Prostate gland (tissue), 2 donors: ENCODE results near the gene IGFL3. TPM values are rescaled to one million over a fixed set of nuclear protein-coding genes. Genes with fewer than 3 reads are reported as not detected.

Experiments used
- DNase-seq: peaks from one replicate; pipeline ENCODE4 v3.0.0-alpha.2; 2019; ENCODE audit warnings: low spot score
- H3K27ac ChIP-seq, 2 donors: fragments of 200-600 bp; sonication (generic); 2 replicates each; pipeline ENCODE4 v1.5.1; 2017 to 2019
- H3K27me3 ChIP-seq: fragments of 200-600 bp; sonication (generic); replicated peaks from 2 replicates; pipeline ENCODE4 v1.5.1; 2019; ENCODE audit not compliant: insufficient read depth
- H3K36me3 ChIP-seq, 2 donors: fragments of 200-600 bp; sonication (generic); 1 replicate in 1 of 2; 2 replicates in 1 of 2; pipeline versions ENCODE4 v1.5.1 to v1.8.1; 2017 to 2019
- H3K4me1 ChIP-seq: fragments of 200-600 bp; sonication (generic); replicated peaks from 2 replicates; pipeline ENCODE4 v1.5.1; 2019
- H3K4me3 ChIP-seq, 2 donors: fragments of 200-600 bp; sonication (generic); 2 replicates each; pipeline ENCODE4 v1.5.1; 2017 to 2019
- H3K9me3 ChIP-seq: fragments of 200-600 bp; sonication (generic); 2 replicates; pipeline ENCODE4 v1.5.1; 2017
- POLR2A ChIP-seq: fragments of 450-650 bp; IDR thresholded peaks from one replicate; pipeline ENCODE4 v1.6.1; 2016; ENCODE audit warnings: antibody characterized with exemption, mild to moderate bottlenecking
- POLR2AphosphoS5 ChIP-seq: sonication (generic); formaldehyde crosslinking; IDR thresholded peaks from one replicate; pipeline ENCODE4 v1.6.1; 2017; ENCODE audit warnings: antibody characterized with exemption
- WGBS: methylation state at CpG from one replicate; pipeline ENCODE4 v1.1.5; 2018; 5-methylcytosine and 5-hydroxymethylcytosine counted together
- intact Hi-C: fragments of 100-400 bp; cut with DNase I; formaldehyde crosslinking; loops from one replicate; pipeline ENCODE4 v1.14.2; 2022
- total RNA-seq, 2 donors: library from RNA; depleted of rRNA; stranded (reverse); fragments of >200 nt; gene quantifications; one replicate each; pipeline ENCODE4 v1.1.0, GENCODE V29; 2016
- TF ChIP-seq, protein P1 (sequence below), 4 experiments: fragments of 200-600 bp in 2 of 4; fragments of 450-650 bp in 2 of 4; sonication (generic) in 2 of 4; IDR thresholded peaks; 1 replicate in 3 of 4; 2 replicates in 1 of 4; pipeline ENCODE4 v1.5.1; 2016 to 2019; ENCODE audit warnings: antibody characterized with exemption in 4 of 4, mild to moderate bottlenecking in 2 of 4, moderate library complexity in 2 of 4

The IGFL3 gene
- total RNA-seq, 2 donors from 2014 or later = not detected

DNA sequence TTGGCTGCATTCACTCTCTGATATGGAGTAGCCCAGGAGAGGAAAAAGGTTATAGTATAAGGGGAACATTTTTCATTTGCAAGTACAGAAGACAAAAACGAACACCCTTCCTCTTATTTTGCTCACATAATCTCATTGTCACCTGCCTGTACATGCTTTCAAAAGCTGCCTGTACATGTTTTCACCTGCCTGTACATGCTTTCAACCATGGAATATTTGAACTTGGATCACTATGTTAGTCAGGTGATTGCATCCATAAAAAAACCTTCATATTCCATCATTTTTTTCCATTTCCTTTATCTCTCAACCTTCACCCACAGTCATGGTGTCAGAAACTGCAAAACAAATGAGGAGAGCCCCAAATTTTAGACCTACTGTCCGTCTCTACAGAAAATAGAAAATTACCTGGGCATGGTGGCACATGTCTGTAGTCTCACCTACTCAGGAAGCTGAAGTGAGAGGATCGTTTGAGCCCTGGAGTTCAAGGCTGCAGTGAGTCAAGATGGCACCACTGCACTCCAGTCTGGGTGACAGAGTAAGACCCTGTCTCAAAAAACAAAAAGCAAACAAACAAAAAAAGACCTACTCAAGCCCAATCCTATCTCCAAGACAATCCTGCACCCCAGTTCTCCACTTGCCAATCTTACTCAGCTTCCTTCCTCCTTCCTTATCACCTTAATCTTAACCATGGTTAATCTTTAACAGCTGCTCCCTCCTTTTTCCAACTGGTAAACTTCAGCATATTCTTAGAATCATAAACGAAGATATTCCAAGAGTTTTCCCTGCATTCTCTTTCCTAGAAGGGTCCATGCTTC, 35.1 kb upstream of the IGFL3 start:
- no peaks in the 10 kb centered on the region for H3K36me3 ChIP-seq
- H3K27ac ChIP-seq = no peak overlapping the region
- no peaks in the 10 kb centered on the region for H3K4me1 ChIP-seq
- TF ChIP-seq POLR2AphosphoS5 (no peak), POLR2A (no peak)
- TF ChIP-seq, protein P1, sequence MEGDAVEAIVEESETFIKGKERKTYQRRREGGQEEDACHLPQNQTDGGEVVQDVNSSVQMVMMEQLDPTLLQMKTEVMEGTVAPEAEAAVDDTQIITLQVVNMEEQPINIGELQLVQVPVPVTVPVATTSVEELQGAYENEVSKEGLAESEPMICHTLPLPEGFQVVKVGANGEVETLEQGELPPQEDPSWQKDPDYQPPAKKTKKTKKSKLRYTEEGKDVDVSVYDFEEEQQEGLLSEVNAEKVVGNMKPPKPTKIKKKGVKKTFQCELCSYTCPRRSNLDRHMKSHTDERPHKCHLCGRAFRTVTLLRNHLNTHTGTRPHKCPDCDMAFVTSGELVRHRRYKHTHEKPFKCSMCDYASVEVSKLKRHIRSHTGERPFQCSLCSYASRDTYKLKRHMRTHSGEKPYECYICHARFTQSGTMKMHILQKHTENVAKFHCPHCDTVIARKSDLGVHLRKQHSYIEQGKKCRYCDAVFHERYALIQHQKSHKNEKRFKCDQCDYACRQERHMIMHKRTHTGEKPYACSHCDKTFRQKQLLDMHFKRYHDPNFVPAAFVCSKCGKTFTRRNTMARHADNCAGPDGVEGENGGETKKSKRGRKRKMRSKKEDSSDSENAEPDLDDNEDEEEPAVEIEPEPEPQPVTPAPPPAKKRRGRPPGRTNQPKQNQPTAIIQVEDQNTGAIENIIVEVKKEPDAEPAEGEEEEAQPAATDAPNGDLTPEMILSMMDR (IDR thresholded peaks at IDR 0.05) = no peak
- H3K4me3 ChIP-seq = no peak overlapping the region
- no peaks in the 10 kb centered on the region for H3K27me3 ChIP-seq
- no peaks in the 10 kb centered on the region for H3K9me3 ChIP-seq
- intact Hi-C loops = no loop called here
- 42% methylated on average over 4 of the region's 4 CpGs for WGBS
- DNase-seq = no peak

DNA sequence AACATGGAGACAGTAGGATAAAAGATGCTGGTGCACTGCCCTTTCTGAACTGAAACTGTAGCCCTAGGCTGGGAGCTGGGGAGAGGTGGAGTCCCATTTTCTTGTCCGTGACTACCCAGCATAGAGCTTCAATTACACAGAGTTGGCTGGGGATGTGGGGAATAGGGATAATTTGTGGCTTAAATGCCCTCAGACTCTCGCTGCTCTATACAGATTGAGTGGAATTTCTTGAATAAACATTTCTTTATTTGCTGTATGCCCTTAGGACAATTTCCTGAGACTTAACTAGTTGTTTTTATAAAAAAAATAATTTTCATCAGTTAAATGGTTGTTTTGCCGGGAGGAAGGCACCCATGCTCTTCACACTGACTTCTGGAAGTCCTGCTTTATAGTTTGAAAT, 30.7 kb upstream of the IGFL3 start:
- Histone ChIP-seq H3K9me3 (no peaks in the 10 kb centered on the region), H3K4me1 (no peaks in the 10 kb centered on the region), H3K27ac (no peak overlapping the region), H3K36me3 (no peaks in the 10 kb centered on the region), H3K27me3 (no peaks in the 10 kb centered on the region), H3K4me3 (no peak overlapping the region)
- intact Hi-C loops = no loop called here
- TF ChIP-seq, protein P1 (IDR thresholded peaks at IDR 0.05) = no peak
- TF ChIP-seq POLR2AphosphoS5 = no peak
- no peak for TF ChIP-seq POLR2A
- no peak for DNase-seq
- 45% methylated on average over 3 of the region's 3 CpGs for WGBS

DNA sequence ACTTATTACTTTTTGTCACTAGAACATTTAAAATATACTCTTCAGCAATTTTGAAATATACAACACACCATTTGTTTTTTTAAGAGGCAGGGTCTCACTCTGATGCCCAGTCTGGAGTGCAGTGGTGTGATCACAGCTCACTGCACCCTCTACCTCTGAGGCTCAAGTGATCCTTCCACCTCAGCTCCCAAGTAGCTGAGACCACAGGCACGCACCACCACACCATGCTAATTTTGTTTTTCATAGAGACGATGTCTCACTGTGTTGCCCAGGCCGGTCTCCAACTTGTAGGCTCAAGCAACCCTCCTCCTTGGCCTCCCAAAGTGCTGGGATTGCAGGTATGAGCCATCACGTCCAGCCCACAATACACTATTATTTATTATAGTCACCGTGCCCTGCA, 26.1 kb upstream of the IGFL3 start:
- 76% methylated on average over 5 of the region's 5 CpGs for WGBS
- no peak for TF ChIP-seq POLR2A
- TF ChIP-seq, protein P1 (IDR thresholded peaks at IDR 0.05) = no peak
- no peak for TF ChIP-seq POLR2AphosphoS5
- H3K36me3 ChIP-seq = no peaks in the 10 kb centered on the region
- H3K27ac ChIP-seq = no peak overlapping the region
- no peak for DNase-seq
- H3K9me3 ChIP-seq = no peaks in the 10 kb centered on the region
- H3K4me3 ChIP-seq = no peak overlapping the region
- no peaks in the 10 kb centered on the region for H3K27me3 ChIP-seq
- H3K4me1 ChIP-seq = no peaks in the 10 kb centered on the region
- intact Hi-C loops = no loop called here

DNA sequence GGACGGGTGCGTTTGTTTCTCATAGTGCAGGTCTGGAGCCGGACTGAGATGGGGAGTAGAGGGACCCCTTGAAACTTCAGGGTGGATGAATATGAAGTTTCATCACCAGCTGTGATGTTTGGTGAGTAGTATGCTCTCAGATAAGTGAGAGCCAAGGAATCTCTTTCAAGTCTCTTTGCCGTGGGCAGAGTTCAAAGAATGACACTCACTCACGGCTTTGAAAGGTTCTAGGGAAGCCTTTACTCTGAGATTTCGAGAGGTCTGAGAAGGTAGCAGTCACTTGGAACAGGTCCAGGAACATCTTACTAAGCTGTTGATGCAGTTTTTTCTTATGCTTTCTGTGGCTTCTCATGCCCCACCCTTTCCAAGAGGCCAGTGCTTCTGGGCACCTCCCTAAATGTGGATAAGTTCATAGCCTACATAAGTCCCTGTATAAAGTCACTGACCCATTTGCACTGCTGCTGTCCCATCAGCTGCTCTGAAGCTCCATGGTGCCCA, 23.4 kb upstream of the IGFL3 start, which contains the start of gene IGFL2:
IGFL2 (plus strand) TSS at position 448 of the 498 bp plus-strand sequence; CDS start at position 489, 41 bp downstream.
- H3K4me3 ChIP-seq = no peak within 1 kb of the TSS
- intact Hi-C loops = no loop called here
- WGBS = 64% methylated on average over 6 of the region's 6 CpGs
- TF ChIP-seq, protein P1 (IDR thresholded peaks at IDR 0.05) = no peak
- TF ChIP-seq POLR2A (no peak), POLR2AphosphoS5 (no peak)
- H3K9me3 ChIP-seq = no peaks in the 10 kb centered on the region
- no peak within 1 kb of the TSS for H3K27ac ChIP-seq
- no peaks in the 10 kb centered on the region for H3K36me3 ChIP-seq
- no peaks in the 10 kb centered on the region for H3K27me3 ChIP-seq
- H3K4me1 ChIP-seq = no peaks in the 10 kb centered on the region
- DNase-seq = no peak

DNA sequence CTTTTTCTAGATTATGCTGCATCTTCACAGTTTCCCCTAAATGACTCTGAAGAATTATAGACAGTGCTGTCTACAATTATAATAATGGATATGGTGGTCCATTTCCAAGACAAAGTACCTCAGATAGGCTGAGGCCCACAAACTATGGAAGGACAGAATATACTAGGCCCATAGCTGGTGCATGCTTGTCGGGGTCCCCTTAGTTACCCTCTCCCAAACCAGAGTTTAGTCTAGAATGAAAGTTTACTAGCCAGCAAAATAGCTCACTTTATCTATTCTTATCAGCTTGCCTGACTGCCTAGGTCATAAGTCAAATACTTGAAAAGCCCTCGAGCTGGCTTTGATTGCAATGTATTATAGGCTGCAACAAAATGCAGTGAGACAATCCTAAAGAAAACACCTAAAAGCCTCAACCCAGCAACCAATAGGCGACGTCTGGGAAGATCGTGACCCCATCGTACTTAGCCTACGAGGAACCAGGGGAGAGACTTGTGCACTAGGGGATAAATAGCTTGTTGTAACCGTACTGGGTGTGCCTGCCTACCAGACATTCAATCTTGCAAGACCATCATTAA, 22.8 kb upstream of the IGFL3 start:
- Histone ChIP-seq H3K9me3 (no peaks in the 10 kb centered on the region), H3K4me1 (no peaks in the 10 kb centered on the region), H3K27ac (no peak overlapping the region), H3K4me3 (no peak overlapping the region), H3K27me3 (no peaks in the 10 kb centered on the region), H3K36me3 (no peaks in the 10 kb centered on the region)
- TF ChIP-seq, protein P1 (IDR thresholded peaks at IDR 0.05) = no peak
- no peak for TF ChIP-seq POLR2AphosphoS5
- TF ChIP-seq POLR2A = no peak
- intact Hi-C loops = no loop called here
- DNase-seq = no peak
- WGBS = 74% methylated on average over 8 of the region's 8 CpGs
